ENCODE data around the gene CTDP1. TPM values are rescaled to one million over a fixed set of nuclear protein-coding genes. Genes with fewer than 3 reads are reported as not detected.

CTDP1 gene
- total RNA-seq, 4 donors from 2014 or later, result 18.1 to 40.5 (median 25.7) TPM

DNA sequence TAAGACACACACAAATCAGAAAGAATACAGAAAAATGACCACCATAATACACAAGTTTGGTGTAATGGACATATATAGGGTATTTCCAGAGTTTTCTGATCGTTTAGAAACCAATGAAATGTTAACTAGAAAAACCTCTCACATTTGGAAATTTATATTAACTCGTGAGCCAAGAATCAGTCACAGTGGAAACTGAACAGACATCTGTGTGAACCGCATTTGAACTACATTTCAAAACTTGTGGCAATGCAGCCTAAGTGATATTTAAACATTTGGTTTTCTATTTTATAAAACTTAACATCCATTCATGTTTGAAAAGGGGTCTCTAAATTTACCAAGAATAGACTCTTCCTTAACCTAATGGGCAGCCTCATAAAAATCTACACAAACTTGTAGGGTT lies 89.1 kb downstream of the CTDP1 start:
- Histone ChIP-seq H3K36me3 (no peaks in the 10 kb centered on the region), H3K4me1 (no peaks in the 10 kb centered on the region), H3K4me3 (no peak overlapping the region), H3K27me3 (peaks cover 0 to 5% of the 10 kb centered on the region in 2 donors), H3K9me3 (peaks cover 0 to 42% (median 7%) of the 10 kb centered on the region in 4 donors), H3K27ac (no peak overlapping the region)
- no peak for DNase-seq (ENCODE audit: low spot score in 2 of 2)
- TF ChIP-seq, protein P1, sequence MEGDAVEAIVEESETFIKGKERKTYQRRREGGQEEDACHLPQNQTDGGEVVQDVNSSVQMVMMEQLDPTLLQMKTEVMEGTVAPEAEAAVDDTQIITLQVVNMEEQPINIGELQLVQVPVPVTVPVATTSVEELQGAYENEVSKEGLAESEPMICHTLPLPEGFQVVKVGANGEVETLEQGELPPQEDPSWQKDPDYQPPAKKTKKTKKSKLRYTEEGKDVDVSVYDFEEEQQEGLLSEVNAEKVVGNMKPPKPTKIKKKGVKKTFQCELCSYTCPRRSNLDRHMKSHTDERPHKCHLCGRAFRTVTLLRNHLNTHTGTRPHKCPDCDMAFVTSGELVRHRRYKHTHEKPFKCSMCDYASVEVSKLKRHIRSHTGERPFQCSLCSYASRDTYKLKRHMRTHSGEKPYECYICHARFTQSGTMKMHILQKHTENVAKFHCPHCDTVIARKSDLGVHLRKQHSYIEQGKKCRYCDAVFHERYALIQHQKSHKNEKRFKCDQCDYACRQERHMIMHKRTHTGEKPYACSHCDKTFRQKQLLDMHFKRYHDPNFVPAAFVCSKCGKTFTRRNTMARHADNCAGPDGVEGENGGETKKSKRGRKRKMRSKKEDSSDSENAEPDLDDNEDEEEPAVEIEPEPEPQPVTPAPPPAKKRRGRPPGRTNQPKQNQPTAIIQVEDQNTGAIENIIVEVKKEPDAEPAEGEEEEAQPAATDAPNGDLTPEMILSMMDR (IDR thresholded peaks at IDR 0.05), result no peak
- TF ChIP-seq POLR2A (IDR thresholded peaks at IDR 0.05), result no peak
- no peak for TF ChIP-seq EP300 (IDR thresholded peaks at IDR 0.05)
- 62 to 67% methylated on average over 3 of the region's 3 CpGs for WGBS, 2 donors

DNA sequence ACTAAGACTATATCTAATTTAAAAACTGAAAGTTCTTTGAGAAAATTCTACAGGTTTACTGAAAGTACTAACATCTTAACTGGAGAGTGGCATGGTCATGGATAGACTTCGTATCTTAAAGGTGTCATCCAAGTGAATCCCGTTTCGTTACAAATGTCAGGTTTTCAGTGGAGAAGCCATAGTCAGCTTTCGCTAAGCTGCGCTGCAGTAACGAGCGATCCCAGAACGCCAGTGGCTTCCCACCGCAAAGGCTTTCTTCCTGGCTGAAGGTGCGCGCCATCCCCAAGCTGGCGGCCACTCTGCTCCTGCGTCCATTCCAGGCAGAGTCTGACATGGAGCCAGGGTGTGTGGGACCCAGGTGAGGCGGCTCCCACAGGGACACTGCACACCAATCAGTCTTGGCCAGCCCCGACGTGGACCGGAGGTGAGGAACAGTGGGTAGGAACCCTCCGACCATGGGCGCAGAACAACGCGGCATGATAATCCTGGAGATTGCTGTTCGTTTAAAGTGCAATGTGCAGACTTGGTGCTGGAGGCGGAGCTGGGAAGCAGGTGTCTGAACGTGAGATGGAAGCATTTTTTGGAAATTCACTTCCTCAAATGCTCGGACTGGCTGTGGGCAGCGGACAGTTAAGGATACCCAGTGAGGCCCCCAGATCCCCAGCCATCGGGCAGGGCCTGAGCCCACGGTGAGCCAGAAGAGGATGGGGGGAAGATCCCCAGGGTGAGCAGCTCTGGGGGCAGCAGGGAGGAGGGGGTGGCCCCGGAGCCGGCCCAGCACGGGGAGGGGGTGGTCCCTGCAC lies 90.3 kb downstream of the CTDP1 start:
- no peaks in the 10 kb centered on the region for H3K4me1 ChIP-seq
- H3K4me3 ChIP-seq, result no peak overlapping the region
- no peaks in the 10 kb centered on the region for H3K36me3 ChIP-seq
- peaks cover 0 to 8% of the 10 kb centered on the region in 2 donors for H3K27me3 ChIP-seq
- TF ChIP-seq, protein P1 (IDR thresholded peaks at IDR 0.05), result no peak
- no peak for TF ChIP-seq EP300 (IDR thresholded peaks at IDR 0.05)
- H3K9me3 ChIP-seq, result peaks cover 0 to 42% (median 7%) of the 10 kb centered on the region in 4 donors
- H3K27ac ChIP-seq, result no peak overlapping the region
- WGBS, 2 donors, result 81 to 85% methylated on average over 28 to 31 of the region's 31 CpGs
- DNase-seq (ENCODE audit: low spot score in 2 of 2), result no peak

GRCh38 chr18:79770501-79770815 lies 90.9 kb downstream of the CTDP1 start:
- WGBS, 2 donors, result 55 to 63% methylated on average over 11 of the region's 11 CpGs

DNA sequence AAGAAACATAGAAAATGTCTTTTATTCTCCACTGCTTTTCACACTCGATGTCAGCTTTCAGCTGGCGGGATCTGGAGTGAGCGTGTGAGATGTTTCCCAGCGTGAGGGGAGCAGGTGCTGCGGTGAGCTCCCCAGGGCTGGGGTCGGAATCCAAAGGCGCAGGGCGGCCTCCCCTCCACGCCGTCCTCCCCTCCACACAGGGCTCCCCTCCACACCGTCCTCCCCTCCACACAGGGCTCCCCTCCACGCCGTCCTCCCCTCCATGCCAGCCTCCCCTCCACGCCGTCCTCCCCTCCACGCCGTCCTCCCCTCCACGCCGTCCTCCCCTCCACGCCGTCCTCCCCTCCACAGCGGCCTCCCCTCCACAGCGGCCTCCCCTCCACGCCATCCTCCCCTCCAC lies 91.2 kb downstream of the CTDP1 start:
- WGBS, 2 donors, result 77 to 82% methylated on average over 13 to 22 of the region's 24 CpGs
- H3K27ac ChIP-seq, result no peak overlapping the region
- H3K27me3 ChIP-seq, result peaks cover 0 to 15% of the 10 kb centered on the region in 2 donors
- DNase-seq (ENCODE audit: low spot score in 2 of 2), result no peak
- no peak overlapping the region for H3K4me3 ChIP-seq
- H3K36me3 ChIP-seq, result no peaks in the 10 kb centered on the region
- TF ChIP-seq, protein P1 (IDR thresholded peaks at IDR 0.05), result no peak
- no peak for TF ChIP-seq POLR2A (IDR thresholded peaks at IDR 0.05)
- no peak for TF ChIP-seq EP300 (IDR thresholded peaks at IDR 0.05)
- no peaks in the 10 kb centered on the region for H3K4me1 ChIP-seq
- H3K9me3 ChIP-seq, result peaks cover 0 to 42% (median 7%) of the 10 kb centered on the region in 4 donors

More at GRCh38 chr18:79770501-79770815, 90.9 kb downstream of the CTDP1 start:
- no peak overlapping the region for H3K4me3 ChIP-seq
- no peak for DNase-seq (ENCODE audit: low spot score in 2 of 2)
- no peak overlapping the region for H3K27ac ChIP-seq
- H3K4me1 ChIP-seq, result no peaks in the 10 kb centered on the region
- peaks cover 0 to 12% of the 10 kb centered on the region in 2 donors for H3K27me3 ChIP-seq
- TF ChIP-seq, protein P1 (IDR thresholded peaks at IDR 0.05), result no peak
- TF ChIP-seq POLR2A (IDR thresholded peaks at IDR 0.05), result no peak
- TF ChIP-seq EP300 (IDR thresholded peaks at IDR 0.05), result no peak
- H3K9me3 ChIP-seq, result peaks cover 0 to 42% (median 7%) of the 10 kb centered on the region in 4 donors
- H3K36me3 ChIP-seq, result no peaks in the 10 kb centered on the region

- no peaks in the 10 kb centered on the region for H3K36me3 ChIP-seq
- no peak overlapping the region for H3K27ac ChIP-seq
- H3K9me3 ChIP-seq, result peaks cover 0 to 42% (median 7%) of the 10 kb centered on the region in 4 donors
- 66 to 71% methylated on average over 33 to 35 of the region's 35 CpGs for WGBS, 2 donors
- no peaks in the 10 kb centered on the region for H3K4me1 ChIP-seq
- no peak overlapping the region for H3K4me3 ChIP-seq
- DNase-seq (ENCODE audit: low spot score in 2 of 2), result no peak
- TF ChIP-seq, protein P1 (IDR thresholded peaks at IDR 0.05), result no peak
- TF ChIP-seq EP300 (IDR thresholded peaks at IDR 0.05) (no peak), POLR2A (IDR thresholded peaks at IDR 0.05) (no peak)
- peaks cover 0 to 16% of the 10 kb centered on the region in 2 donors for H3K27me3 ChIP-seq
Observed at GRCh38 chr18:79771446-79772107, 92.0 kb downstream of the CTDP1 start.

All from tibial nerve (tissue), 4 donors.